AG04450 (cell line): ENCODE measurements around the gene GDPD3. TPM values are rescaled to one million over a fixed set of nuclear protein-coding genes. Genes with fewer than 3 reads are reported as not detected.

Experiments used
- CTCF ChIA-PET: fragments of 300-600, 350-600 bp; formaldehyde crosslinking; extraction: SDS; loops from one replicate; lab custom pipeline; 2022; ENCODE audit warnings: antibody characterized with exemption, inconsistent platforms; lab: Charles Lee
- POLR2A ChIA-PET: fragments of 350-600 bp; formaldehyde crosslinking; extraction: SDS; loops from one replicate; lab custom pipeline; 2021; ENCODE audit warnings: antibody characterized with exemption, inconsistent platforms; lab: Yijun Ruan, JAX
- DNase-seq: peaks from one replicate; pipeline ENCODE4 v3.0.0-alpha.2; 2011; ENCODE audit warnings: low read depth, low spot score
- H3K27ac ChIP-seq: one replicate; pipeline ENCODE4 v1.5.1; 2012; ENCODE audit warnings: low read depth, low read length, control low read depth
- H3K27me3 ChIP-seq: one replicate; pipeline ENCODE4 v1.6.0; 2012; ENCODE audit warnings: low read length; ENCODE audit not compliant: control insufficient read depth, insufficient read depth
- H3K4me3 ChIP-seq: 2 replicates; pipeline ENCODE4 v1.5.1; 2011; ENCODE audit warnings: mild to moderate bottlenecking, low read depth, low read length, control low read depth
- H3K9me3 ChIP-seq: 2 replicates; pipeline ENCODE4 v1.5.1; 2012; ENCODE audit warnings: low read length; ENCODE audit not compliant: control insufficient read depth, insufficient read depth
- CTCF ChIP-seq: IDR thresholded peaks from 2 replicates; pipeline ENCODE4 v1.5.1; 2011; ENCODE audit warnings: low read depth, low read length, control low read depth, inconsistent platforms
- polyA plus RNA-seq: library from polyadenylated mRNA; depleted of rRNA; stranded (reverse); fragments of >200 nt; gene quantifications from 2 replicates; pipeline ENCODE4 v1.2.3, GENCODE V29; 2011

The GDPD3 gene
- polyA plus RNA-seq, 1 experiment: 1.9 TPM

- DNase-seq: no peak
- Histone ChIP-seq H3K9me3 (peaks cover 16% of the 10 kb centered on the region), H3K4me3 (no peak overlapping the region), H3K27ac (peak overlapping the region; percentile 47), H3K27me3 (no peaks in the 10 kb centered on the region)
- ChIA-PET POLR2A (no interaction called here), CTCF (interaction anchor here (0.6 to 1.1 kb wide), 2 partner anchors 12 to 15 kb away, joined by 3 to 4 read pairs; no protein-coding TSS in a partner anchor)
- TF ChIP-seq CTCF: no peak
These were observed 16.3 kb downstream of the GDPD3 start for GRCh38 chr16:30096862-30097563.

- peak; percentile 64 for DNase-seq
- no peak for TF ChIP-seq CTCF
- peaks cover 16% of the 10 kb centered on the region for H3K9me3 ChIP-seq
- peak within 1 kb of the TSS; percentile 71 for H3K4me3 ChIP-seq
- H3K27ac ChIP-seq: peak within 1 kb of the TSS; percentile 47
- POLR2A ChIA-PET: interaction anchor here (1.2 kb wide), 1 partner anchor 31 kb away, joined by 4 read pairs; the partner anchor contains the start of gene ALDOA
- no peaks in the 10 kb centered on the region for H3K27me3 ChIP-seq
- CTCF ChIA-PET: interaction anchor here (0.6 to 1.1 kb wide), 2 partner anchors 11 to 16 kb away, joined by 3 to 4 read pairs; no protein-coding TSS in a partner anchor
These were observed 17.1 kb downstream of the GDPD3 start, which contains the start of gene YPEL3 for GRCh38 chr16:30096105-30096861. YPEL3 (minus strand) TSS chr16:30096213; CDS start chr16:30095482, 731 bp downstream.

GRCh38 chr16:30095166-30096078 lies 17.9 kb downstream of the GDPD3 start:
- H3K4me3 ChIP-seq: peak overlapping the region; percentile 71
- POLR2A ChIA-PET: interaction anchor here (1.2 kb wide), 1 partner anchor 30 kb away, joined by 4 read pairs; the partner anchor contains the start of gene ALDOA
- H3K27ac ChIP-seq: peak overlapping the region; percentile 11
- TF ChIP-seq CTCF: no peak
- no peaks in the 10 kb centered on the region for H3K27me3 ChIP-seq
- peaks cover 16% of the 10 kb centered on the region for H3K9me3 ChIP-seq
- DNase-seq: no peak
- CTCF ChIA-PET: interaction anchor here (1.4 to 1.8 kb wide), 2 partner anchors 17 to 314 kb away, joined by 5 read pairs; no protein-coding TSS in a partner anchor

GRCh38 chr16:30094541-30095165 lies 18.7 kb downstream of the GDPD3 start:
- TF ChIP-seq CTCF: no peak
- Histone ChIP-seq H3K4me3 (peak overlapping the region; percentile 71; the same call in 1 of the 2 replicates), H3K27me3 (no peaks in the 10 kb centered on the region), H3K27ac (no peak overlapping the region), H3K9me3 (peaks cover 16% of the 10 kb centered on the region)
- DNase-seq: no peak
- ChIA-PET CTCF (interaction anchor here (1.4 to 1.8 kb wide), 2 partner anchors 17 to 315 kb away, joined by 5 read pairs; no protein-coding TSS in a partner anchor), POLR2A (interaction anchor here (0.6 to 1.2 kb wide), 2 partner anchors 29 kb away, joined by 3 to 4 read pairs; partner anchors contain the start of gene ALDOA)
